ENCODE measurements around the gene CCDC51.

CCDC51 gene

GRCh38 chr3:48399387-48400172, 40.3 kb downstream of the CCDC51 start:
- intact Hi-C loops (cut with DNase I; ENCODE audit: low total_unique reads), result loop anchor here (2.0 to 10.0 kb wide), 3 partner anchors 37 to 145 kb away; no protein-coding TSS in a partner anchor
- Histone ChIP-seq H3K4me1 (peaks cover 0 to 39% (median 33%) of the 10 kb centered on the region in 4 donors), H3K9me3 (no peaks in the 10 kb centered on the region), H3K36me3 (peaks cover 11 to 20% (median 19%) of the 10 kb centered on the region in 3 donors), H3K27ac (peak overlapping the region in 1 of 2 donors; percentile 4), H3K4me3 (no peak overlapping the region), H3K27me3 (peaks cover 0 to 7% of the 10 kb centered on the region in 2 donors)
- TF ChIP-seq CTCF (IDR thresholded peaks at IDR 0.05), result no peak
- no peak for DNase-seq

- H3K27me3 ChIP-seq, result peaks cover 0 to 7% of the 10 kb centered on the region in 2 donors
- no peak for DNase-seq
- no peak overlapping the region for H3K4me3 ChIP-seq
- TF ChIP-seq CTCF (IDR thresholded peaks at IDR 0.05), result no peak
- H3K36me3 ChIP-seq, result peaks cover 4 to 13% (median 12%) of the 10 kb centered on the region in 3 donors
- intact Hi-C loops (cut with DNase I; ENCODE audit: low total_unique reads), result loop anchor here (5.0 to 10.0 kb wide), 2 partner anchors 122 to 146 kb away; no protein-coding TSS in a partner anchor
- H3K27ac ChIP-seq, result peak overlapping the region in 1 of 2 donors; percentile 4
- no peaks in the 10 kb centered on the region for H3K9me3 ChIP-seq
- H3K4me1 ChIP-seq, result peaks cover 0 to 31% (median 26%) of the 10 kb centered on the region in 4 donors
Measured at GRCh38 chr3:48398701-48399386, 41.1 kb downstream of the CCDC51 start.

- H3K9me3 ChIP-seq, result no peaks in the 10 kb centered on the region
- no peak for DNase-seq
- no peak overlapping the region for H3K4me3 ChIP-seq
- intact Hi-C loops (cut with DNase I; ENCODE audit: low total_unique reads), result loop anchor here (5.0 to 10.0 kb wide), 2 partner anchors 121 to 147 kb away; no protein-coding TSS in a partner anchor
- TF ChIP-seq CTCF (IDR thresholded peaks at IDR 0.05), result no peak
- H3K27me3 ChIP-seq, result peaks cover 0 to 12% of the 10 kb centered on the region in 2 donors
- peaks cover 0 to 25% (median 20%) of the 10 kb centered on the region in 4 donors for H3K4me1 ChIP-seq
- H3K36me3 ChIP-seq, result peaks cover 0 to 4% (median 3%) of the 10 kb centered on the region in 3 donors
- H3K27ac ChIP-seq, result no peak overlapping the region
Measured at GRCh38 chr3:48397767-48398681, 41.9 kb downstream of the CCDC51 start.

DNA sequence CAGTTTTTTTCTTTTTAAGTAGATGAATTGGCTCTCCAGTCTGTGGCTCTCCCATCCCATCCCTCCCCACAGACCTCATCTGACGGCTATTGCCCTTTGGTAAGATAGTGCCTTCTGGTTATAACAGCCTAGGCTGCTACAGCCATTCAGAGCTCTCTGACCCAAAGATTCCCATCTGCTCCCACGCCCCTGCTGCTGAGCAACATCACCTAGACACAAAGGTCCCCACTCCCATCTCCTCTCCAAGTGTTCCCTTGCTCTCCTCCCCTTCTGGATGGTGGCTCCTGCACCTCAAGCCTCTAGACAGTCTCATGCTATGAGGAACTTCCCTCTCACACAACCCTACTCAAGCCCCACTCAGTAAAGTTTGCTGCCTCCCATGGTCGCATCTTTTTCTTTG, 44.2 kb downstream of the CCDC51 start:
- no peak for TF ChIP-seq CTCF (IDR thresholded peaks at IDR 0.05)
- no peak for DNase-seq
- intact Hi-C loops (cut with DNase I; ENCODE audit: low total_unique reads), result loop anchor here (5.0 to 10.0 kb wide), 2 partner anchors 118 to 149 kb away; no protein-coding TSS in a partner anchor
- Histone ChIP-seq H3K9me3 (no peaks in the 10 kb centered on the region), H3K27ac (no peak overlapping the region), H3K4me3 (no peak overlapping the region), H3K36me3 (no peaks in the 10 kb centered on the region), H3K4me1 (peaks cover 0 to 3% (median under 1%) of the 10 kb centered on the region in 4 donors), H3K27me3 (peaks cover 0 to 17% of the 10 kb centered on the region in 2 donors)

DNA sequence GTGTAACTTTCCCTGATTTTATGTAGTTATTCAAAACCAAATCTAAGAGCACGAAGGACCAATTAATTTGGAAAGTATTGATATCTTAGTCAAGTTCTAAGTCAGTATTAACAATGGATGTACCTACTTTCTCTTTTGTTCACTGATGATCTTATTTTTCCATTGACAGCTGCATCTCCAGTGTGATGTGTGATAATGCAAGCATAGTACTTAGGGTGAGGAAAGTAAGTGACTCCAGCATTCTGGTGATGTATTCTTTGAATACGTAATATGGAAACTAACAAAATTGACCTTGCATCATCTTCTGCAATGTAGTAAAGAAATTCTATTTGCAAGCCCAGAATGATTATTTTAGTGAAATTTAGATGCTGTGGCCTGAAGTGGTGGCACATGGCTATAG, 45.5 kb downstream of the CCDC51 start:
- TF ChIP-seq CTCF (IDR thresholded peaks at IDR 0.05), result no peak
- H3K27me3 ChIP-seq, result peaks cover 0 to 20% of the 10 kb centered on the region in 2 donors
- no peaks in the 10 kb centered on the region for H3K4me1 ChIP-seq
- no peaks in the 10 kb centered on the region for H3K36me3 ChIP-seq
- intact Hi-C loops (cut with DNase I; ENCODE audit: low total_unique reads), result loop anchor here (10.0 kb wide), 1 partner anchor 150 kb away; no protein-coding TSS in a partner anchor
- H3K27ac ChIP-seq, result no peak overlapping the region
- no peaks in the 10 kb centered on the region for H3K9me3 ChIP-seq
- no peak for DNase-seq
- no peak overlapping the region for H3K4me3 ChIP-seq

Data from tibial artery (tissue), 4 donors.